HG03442 (cell line): ENCODE results near the gene SERPINE3.

Source experiments
- ATAC-seq: cut with Tn5 transposase; IDR thresholded peaks from one replicate; pipeline ENCODE4 v1.9.1; 2021; ENCODE audit warnings: mild to moderate bottlenecking, moderate library complexity; ENCODE audit not compliant: unreplicated experiment

The SERPINE3 gene

DNA sequence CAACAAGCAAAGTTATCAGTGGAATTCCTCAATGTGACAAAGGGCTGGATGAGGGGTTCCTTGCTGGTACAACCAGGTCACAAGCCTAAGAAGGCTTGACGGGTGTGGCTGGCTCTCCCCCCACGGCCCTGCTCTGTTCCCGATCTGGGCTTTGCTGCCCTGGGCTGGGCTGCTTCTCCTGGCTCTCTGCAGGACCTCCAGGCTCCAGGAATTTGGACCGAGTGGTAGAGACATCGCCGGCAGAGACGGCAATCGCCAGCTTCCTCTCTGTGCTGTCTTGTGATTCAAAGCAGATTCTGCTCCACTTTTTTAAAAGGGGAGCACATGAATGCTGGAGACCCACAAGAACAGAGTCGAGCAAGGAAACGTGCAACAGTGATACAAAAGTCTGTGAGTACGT is at the start of gene SERPINE3:
Gene SERPINE3, plus strand, starts transcription at position 338 of the 400 bp plus-strand sequence. CDS start 1,401 bp downstream, outside the sequence.
- no peak for ATAC-seq

DNA sequence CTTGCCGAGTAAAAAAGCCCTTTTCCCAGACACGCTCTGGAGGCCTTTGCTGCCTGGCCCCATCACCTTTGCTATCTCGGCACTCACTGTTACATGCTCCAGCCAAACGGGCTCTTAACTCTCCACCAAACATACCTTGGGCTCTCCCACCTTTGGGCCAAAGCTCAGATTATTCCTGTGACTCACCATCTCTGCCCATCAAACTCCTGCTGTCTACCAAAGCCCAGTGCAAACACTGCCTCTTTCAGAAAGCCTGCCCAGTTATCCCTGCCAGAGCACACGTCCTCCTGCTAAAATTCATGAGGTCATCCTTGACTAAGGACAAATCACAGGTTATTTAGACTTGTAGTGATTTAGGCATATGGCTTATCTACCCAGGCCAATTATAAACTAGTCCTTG is 48.1 kb upstream of the SERPINE3 start:
- ATAC-seq = no peak

DNA sequence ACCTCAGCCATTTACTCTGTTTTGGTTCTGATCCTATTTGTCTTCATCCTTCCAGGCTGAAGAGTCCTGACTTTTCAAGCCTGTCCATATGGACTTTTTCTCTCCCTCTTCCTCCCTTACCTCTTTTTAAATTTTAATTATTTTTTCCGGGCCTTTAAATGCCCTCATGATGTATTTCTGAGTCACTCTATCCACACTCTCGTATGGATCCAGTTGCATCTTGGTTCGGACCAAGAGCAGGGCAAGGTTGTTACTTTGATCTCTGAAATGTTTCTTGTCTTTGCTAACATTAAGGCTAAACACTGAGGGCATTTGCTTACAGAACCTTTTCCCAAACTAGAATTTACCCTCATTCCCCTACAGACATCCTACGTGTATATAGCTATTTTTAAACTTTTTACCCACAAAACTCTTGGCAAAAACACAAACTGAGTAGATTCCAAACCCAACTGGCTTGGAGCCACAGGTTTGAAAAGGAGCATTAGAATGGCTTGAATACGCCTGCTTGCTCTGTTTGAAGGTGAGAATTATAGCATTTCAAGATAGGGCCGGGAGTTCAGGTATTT is 47.4 kb upstream of the SERPINE3 start:
- ATAC-seq = no peak

DNA sequence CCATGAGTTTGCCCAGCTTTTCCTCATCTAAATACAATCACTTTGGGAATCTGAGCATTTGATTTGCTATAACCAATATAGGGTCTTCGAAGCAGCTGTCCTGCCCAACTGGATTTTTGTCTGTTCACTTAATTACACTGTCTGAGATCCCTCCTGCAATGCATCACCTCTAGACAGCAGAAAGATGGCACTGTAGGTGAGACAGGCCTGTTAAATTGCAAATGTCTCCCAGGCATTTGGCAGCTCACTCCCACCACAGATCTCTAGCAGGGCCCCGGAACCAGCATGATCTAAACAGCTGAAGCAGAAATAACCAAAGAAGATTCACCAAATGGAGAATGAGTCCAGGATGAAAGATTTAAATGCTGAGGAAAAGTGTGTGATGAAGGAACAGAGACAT is 41.9 kb upstream of the SERPINE3 start:
- ATAC-seq = no peak

DNA sequence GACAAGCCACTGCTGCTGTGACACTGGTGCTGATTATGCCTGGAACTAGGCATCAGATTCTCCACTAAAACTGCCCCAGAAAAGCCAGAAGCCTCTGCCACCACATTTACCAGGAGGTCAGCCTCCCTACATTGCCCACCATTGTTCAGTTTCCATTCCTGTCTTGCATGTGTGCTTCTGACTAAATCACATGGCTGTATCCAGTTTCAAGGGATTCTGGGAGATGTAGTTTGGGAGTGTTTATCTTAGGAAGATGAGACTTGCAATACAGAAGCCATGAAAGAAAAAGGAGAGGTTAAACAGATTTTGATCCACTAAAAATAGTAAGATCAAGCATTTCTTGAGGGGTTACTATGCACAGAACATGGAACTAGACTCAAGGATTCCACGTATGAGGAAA is 40.7 kb upstream of the SERPINE3 start:
- no peak for ATAC-seq

DNA sequence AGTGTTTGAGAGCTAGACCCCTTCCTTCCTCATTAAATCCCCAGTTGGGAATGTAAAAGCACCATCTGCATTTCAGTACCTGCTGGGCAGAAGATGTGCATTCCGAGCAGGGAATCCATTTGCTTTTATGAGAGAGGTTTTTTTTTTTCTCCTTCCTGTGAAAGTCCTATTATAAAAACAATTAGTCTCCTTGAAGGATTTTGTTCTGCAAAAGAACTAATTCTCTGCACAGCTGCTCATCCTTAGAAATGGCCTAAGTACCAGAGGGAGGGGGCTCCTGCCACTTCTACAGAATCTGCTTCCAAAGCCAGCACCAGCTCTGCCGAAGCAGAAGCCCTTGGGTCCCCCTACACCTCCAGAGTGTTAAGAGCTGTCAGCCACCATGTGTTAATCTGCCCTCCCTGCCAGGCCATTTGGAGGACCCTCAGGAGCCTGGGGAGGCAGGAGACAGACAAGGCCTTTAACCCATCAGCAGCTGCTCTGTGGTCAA is 36.4 kb upstream of the SERPINE3 start:
- ATAC-seq = no peak

DNA sequence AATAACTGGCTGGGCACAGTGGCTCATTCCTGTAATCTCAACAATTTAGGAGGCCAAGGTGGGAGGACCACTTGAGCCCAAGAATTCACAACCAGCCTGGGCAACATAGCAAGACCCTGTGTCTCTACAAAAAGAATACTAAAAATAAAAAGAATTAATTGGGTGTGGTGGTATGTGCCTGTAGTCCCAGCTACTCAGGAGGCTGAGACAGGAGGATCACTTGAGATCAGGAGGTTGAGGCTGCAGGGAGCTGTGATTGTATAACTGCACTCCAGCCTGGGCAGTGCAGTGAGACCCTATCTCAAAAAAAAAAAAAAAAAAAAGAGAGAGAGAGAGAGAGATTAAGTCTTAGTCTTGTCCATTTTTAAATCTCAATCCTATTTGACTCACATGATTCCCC is 35.6 kb upstream of the SERPINE3 start:
- no peak for ATAC-seq

DNA sequence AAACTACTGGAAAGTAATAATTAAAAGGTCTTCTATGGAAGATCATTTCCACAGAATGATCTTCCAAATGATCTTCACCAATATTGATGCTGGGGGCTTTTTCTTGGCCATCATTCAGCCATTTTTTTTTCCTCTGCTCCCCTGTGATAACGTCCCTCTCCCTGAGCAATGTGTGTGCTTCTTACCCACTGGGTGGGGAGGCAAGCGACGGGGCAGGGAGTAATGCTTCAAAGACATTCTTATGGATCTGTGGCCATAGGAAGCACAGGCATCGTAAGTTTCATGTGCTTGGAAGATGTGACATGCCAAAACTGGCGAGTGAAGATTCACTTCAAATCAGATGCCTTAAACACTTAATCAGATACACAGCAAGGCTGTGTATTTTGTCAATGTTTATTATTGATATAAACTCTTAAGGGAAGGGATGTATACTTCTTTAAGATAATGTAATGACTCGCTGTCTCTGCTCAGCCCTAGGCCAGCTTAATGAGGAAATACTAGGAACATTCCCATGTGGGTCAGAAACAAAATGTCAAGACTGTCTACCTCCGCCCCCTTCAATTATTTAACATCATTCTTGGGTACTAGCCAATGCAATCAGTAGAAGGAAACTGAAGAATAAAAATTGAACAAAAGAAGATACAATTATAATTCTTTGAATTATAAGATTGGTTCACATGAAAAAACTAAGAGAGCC is 34.1 kb upstream of the SERPINE3 start:
- ATAC-seq = no peak

DNA sequence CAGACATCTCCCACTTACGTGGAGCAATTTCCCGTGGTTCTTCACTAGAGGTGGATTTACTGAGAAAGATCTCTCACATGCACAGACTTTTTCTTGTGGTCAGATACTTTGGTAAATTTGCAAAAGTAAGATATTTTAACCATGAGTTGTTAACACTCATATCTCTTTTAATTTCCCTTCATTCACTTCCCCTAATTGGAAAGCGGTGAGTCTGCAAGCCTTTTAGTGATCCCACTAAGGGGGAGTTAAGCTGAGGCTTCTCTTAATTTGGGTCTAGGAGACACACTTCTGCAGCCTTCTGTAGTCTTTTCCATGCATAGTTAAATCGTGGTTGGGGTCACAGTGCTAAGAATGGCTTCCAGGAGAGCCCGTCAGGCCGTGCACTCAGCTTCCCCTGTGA is 30.7 kb upstream of the SERPINE3 start:
- ATAC-seq = no peak

DNA sequence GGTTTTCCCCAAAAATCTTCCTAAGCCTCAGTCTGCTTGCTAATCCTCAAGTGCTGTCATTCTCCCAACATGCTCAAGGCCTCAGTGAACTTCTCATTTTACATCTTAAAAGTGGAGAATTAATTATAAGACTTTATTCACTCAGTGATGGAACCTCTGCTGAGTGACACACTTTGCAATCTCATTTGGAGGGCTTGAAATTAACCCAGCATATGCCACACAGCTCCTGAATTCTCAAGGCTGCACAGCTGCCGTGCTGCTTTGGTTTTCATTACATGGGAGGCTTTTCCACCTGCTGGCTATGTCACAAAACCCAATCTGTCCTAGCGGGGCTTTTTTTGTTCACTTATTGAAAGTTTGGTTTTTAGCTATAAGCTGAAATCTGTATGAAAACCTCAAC is 28.3 kb upstream of the SERPINE3 start:
- ATAC-seq = no peak

DNA sequence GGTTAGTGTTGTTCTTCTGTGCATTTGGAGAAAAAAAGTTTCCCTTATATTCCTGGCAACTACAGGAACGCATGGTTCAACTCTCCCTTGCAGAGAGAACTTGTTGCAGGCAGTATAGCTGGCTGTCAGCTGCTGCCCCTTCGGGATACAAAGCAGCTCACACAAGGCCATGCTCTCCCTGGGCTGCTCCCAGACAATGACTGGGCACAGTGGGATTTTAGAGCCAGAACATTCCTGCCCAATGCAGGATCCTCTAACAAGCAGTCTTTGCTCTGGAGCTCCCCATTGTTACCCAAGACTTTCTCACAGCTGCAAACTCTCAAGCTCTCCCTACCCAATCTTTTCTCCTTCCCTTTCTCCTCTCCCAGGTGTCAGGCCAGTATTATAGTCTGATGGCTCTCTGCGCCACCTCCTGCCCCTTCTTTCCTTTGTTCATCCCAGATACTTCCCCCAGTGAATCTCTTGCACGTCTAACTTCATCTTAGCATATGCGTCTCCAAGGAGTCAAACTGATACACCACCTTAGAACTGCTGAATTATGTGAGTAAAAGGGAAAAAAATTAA is 27.5 kb upstream of the SERPINE3 start:
- ATAC-seq = no peak

DNA sequence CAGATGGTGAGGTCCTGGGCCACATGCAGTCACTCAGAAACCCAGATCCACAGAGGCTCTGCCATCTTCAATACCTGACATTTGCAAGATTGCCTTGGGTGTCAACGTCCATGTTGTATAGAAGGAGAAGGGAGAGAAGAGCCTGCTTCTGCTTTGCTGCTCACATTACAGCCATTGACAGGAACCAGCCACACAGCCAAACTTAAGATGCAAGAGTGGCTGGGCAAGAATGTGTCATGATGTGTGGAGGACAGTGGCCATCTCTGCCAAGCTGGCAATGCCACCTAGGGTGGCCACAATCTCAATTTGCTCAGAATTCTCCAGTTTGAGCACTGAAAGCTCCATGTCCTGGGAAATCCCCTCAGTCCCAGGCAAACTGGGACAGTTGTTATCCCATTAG is 25.9 kb upstream of the SERPINE3 start:
- no peak for ATAC-seq

DNA sequence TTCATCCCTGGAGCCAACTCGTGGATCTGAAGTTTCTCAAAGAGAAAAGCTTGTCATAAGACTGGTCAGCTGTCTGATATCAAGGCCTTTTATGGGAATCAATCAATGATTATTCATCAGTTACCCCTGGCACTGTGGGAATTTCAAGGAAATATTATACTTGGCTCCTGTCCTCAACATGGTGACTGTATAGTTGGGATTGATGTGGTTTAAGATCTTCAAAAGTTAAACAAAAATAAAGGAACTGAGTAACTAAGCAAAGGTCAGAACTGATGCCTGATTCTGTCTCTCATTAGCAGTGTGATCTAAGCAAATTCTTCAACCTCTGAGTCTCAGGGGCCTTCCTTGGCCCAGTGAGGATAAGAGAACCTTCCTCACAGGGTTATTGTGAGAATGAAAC is 22.2 kb upstream of the SERPINE3 start:
- no peak for ATAC-seq

DNA sequence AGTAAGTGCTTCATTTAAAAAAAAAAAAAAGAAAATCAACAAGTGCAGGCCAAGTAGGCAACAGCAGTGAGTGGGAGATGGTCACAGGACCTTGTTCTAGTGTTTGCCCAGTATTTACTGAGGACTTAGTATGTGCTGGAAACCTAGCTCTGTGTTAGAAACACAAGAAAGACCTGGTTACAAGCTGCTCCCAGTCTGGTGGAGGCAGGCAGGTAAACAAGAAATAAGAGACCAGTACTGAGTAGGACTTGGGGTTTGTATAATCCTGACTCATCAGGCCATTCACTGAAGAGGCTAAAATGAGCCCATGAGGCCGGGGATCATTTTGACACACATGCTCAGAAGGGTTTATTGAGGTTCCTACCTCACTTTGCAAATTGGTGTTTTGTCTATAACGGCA is 21.5 kb upstream of the SERPINE3 start:
- no peak for ATAC-seq

DNA sequence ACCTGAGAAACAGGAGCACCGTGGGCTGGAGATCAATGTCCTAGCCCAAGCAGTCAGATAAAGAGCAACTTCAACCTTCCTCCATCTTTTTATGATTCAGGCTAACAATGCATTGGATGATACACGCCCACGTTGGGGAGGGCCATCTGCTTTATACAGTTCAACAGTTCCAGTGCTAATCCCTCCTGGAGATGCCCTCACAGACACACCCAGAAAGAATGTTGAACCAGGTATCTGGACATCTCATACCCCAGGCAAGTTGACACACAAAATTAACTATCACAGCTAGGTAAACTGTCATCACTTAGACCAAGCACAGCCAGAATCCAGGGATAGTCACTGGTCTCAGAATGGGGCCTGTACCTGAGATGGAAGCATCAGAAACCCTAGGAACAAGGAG is 20.6 kb upstream of the SERPINE3 start:
- no peak for ATAC-seq

DNA sequence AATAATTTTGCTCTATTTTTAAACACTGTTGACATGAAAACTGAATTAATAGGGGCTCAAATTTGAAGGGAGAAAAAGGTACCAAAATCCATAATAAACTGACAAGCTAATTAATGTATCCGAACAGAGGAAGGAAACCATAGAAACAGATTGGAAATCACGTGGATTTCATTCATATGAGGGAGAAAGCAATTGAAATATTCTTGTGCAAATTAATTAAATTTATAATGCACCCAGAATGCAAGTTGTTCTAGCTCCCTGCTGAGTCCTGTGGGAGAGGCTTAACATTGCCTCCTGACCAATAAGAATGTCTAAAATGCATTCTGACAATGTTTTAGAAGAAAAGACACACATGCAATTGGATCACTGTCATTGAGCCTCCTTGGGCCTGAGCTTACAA is 17.7 kb upstream of the SERPINE3 start:
- no peak for ATAC-seq

DNA sequence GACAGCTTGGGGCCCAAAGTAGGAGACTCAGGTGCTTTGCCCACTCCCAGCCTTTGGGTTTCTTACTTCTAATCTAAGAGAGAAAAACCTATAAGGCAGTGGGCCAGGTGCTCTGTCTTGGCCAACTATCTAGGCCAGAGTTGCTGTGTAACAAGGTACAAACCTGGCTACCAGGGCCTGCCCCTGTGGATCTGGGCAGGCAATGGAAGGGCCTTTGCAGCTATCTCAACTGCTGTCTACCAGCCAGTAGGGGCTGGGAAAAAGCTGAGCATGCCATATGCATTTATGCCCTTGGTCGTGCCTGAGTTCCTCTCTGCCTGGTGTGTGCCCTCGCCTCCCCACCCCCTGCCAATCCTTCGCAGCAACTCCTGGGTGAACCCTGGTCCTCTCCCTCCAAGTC is 16.7 kb upstream of the SERPINE3 start:
- ATAC-seq = no peak

DNA sequence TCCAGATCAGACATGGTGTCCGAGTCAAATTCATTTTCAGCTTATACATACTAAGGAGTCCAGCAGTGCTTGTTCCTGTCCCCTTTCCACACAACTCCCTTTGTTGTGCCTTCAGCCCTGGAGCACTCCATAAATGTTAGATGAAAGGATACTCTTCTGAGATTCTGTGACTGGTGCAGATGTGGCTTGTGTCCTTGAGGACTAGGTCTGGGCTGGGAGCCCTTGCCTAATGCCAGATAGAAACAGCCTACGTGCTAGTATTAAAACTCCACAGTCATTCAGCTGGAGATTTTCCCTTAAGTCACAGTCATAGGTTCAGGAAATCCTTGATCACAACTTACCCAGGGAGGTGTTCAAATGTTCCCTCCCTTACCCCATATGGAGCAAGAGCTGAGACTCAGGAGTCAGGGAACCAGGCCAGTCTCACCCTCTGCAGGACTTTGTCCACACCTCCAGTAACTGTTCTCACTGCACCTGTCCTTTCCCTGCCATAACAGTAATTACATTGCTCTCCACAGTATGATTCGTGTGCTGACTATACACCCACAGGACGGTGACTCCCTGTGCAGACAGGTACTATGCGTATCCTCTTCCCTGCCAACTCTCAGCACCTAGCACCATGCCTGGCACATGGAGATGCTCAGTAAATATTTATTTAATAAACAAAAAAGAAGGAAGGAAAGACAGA is 15.5 kb upstream of the SERPINE3 start:
- no peak for ATAC-seq

DNA sequence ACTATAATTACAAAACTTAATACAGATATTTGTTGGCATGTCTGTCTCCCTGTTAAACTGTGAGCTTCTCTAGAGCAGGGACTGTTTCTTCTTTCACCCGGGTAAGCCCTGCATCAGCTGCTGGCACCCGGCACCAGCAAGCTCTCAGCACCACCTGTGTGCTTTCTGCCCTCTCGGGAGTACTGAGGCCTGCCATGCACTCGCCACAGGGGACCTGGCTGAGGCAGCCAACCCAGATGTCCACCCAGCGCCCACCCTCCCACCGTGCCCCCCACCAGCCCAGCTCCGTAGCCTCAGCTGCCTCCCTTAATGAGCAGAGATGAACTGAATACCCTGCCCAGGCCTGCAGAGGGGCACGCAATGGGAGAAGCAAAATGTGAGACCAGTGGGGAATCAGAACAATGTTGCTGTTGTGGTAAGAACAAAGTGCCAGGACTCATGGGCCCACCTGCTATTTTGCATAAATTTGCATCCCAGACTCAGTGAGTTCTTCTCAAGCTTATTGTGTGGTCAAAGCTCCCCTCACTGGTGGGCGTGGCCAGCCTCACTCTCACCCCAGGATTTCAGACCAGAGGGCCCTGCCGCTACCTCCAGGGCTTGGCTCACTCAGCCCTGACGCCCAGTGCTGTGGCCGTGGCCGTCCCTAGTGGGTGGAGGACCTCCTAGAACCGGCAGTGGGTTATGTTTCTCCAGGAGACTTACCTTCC is 14.6 kb upstream of the SERPINE3 start:
- no peak for ATAC-seq

DNA sequence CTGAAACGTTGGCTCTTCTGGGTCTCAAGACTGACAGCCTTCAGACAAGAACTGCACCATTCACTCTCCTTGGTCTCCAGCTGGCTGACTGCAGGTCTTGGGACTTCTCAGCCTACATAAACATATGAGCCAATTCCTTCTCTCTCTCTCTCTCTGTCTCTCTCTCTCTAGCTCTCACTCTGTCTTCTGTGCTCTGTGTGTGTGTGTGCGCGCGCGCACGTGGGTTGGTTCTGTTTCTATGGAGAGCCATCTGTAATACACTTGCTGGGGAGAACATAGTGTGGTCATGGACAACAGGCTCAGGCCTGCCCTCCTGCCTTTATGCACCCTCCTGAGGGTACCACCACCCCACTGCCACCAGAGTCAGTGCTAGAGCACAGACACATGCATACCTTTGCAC is 13.7 kb upstream of the SERPINE3 start:
- ATAC-seq = no peak

DNA sequence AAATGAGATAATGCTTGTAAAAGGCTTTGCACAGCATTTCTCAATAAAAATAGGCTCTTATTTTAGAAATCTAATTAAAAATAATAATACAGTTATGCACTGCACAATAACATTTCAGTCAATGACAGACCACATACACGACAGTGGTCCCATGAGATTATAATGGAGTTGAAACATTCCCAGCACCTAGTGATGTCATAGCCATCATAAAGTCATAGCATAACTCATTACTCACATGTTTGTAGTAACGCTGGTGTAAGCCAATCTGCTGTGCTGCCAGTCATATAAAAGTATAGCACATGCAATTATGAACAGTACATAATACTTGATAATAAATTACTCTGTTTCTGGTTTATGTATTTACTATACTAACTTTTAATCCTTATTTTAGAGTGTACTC is 12.7 kb upstream of the SERPINE3 start:
- no peak for ATAC-seq
